ENCODE results near the gene CTDSPL. TPM values are rescaled to one million over a fixed set of nuclear protein-coding genes. Genes with fewer than 3 reads are reported as not detected.

The CTDSPL gene
- total and polyA plus RNA-seq, 2 of the 13 experiments (the other 11 are each of a cell fraction or from before 2014, with no cell fraction given) = 26.1 to 142 TPM

- TF ChIP-seq MAFK (conservative IDR thresholded peaks at IDR 0.05 in 1 of 2, IDR thresholded peaks at IDR 0.05 in 1 of 2; ENCODE audit: low read length in 2 of 2) = no peak
- no peak for TF ChIP-seq SIX4 (CRISPR knock-in tag; IDR thresholded peaks at IDR 0.05)
- TF ChIP-seq ZNF747 (CRISPR knock-in tag; IDR thresholded peaks at IDR 0.05; ENCODE audit: borderline replicate concordance) = peak; percentile 79; the same call in 1 of the 2 replicates
- 0 out of 2 replicates have a peak, but pooled peaks have one; percentile 59 for TF ChIP-seq HNF1A (IDR thresholded peaks at IDR 0.05; ENCODE audit: low read depth)
- peak; percentile 44; the same call in 1 of the 2 replicates for TF ChIP-seq HNF1A (CRISPR knock-in tag; IDR thresholded peaks at IDR 0.05; ENCODE audit: borderline replicate concordance)
- no peak for TF ChIP-seq ZNF207 (IDR thresholded peaks at IDR 0.05; ENCODE audit: borderline replicate concordance)
- no peak for TF ChIP-seq SRSF9 (IDR thresholded peaks at IDR 0.05; ENCODE audit: borderline replicate concordance, insufficient read depth, low read depth, low read length, poor library complexity, severe bottlenecking)
- TF ChIP-seq ZNF44 (CRISPR knock-in tag; IDR thresholded peaks at IDR 0.05) = no peak
- peak; percentile 84 for TF ChIP-seq RXRB (CRISPR knock-in tag; IDR thresholded peaks at IDR 0.05; ENCODE audit: borderline replicate concordance)
- TF ChIP-seq KLF6 (CRISPR knock-in tag; IDR thresholded peaks at IDR 0.05) = no peak
- TF ChIP-seq XRCC5 (optimal IDR thresholded peaks at IDR 0.05; ENCODE audit: low read length) = peak; percentile 63
- TF ChIP-seq ZNF256 (CRISPR knock-in tag; conservative IDR thresholded peaks at IDR 0.05) = no peak
- no peak for TF ChIP-seq ZSCAN20 (CRISPR knock-in tag; IDR thresholded peaks at IDR 0.05; ENCODE audit: borderline replicate concordance)
- TF ChIP-seq MTF1 (CRISPR knock-in tag; IDR thresholded peaks at IDR 0.05) = no peak
- peak; percentile 27; the same call in 1 of the 2 replicates for TF ChIP-seq MNT (IDR thresholded peaks at IDR 0.05)
- no peak for TF ChIP-seq ZNF567 (CRISPR knock-in tag; IDR thresholded peaks at IDR 0.05; ENCODE audit: borderline replicate concordance)
- no peak for TF ChIP-seq ISL2 (CRISPR knock-in tag; IDR thresholded peaks at IDR 0.05)
- TF ChIP-seq PBX3 (CRISPR knock-in tag; IDR thresholded peaks at IDR 0.05; ENCODE audit: borderline replicate concordance) = no peak
- no peak for TF ChIP-seq CSRNP2 (CRISPR knock-in tag; conservative IDR thresholded peaks at IDR 0.05; ENCODE audit: low read depth)
- no peak for TF ChIP-seq MBNL3 (CRISPR knock-in tag; conservative IDR thresholded peaks at IDR 0.05)
- no peak for TF ChIP-seq U2AF2 (IDR thresholded peaks at IDR 0.05; ENCODE audit: low read depth, low read length)
- TF ChIP-seq SMYD3 (CRISPR knock-in tag; IDR thresholded peaks at IDR 0.05) = no peak
Measured at GRCh38 chr3:37892927-37893600, 31.4 kb downstream of the CTDSPL start (continued).

All from HepG2 (cell line).